ENCODE data around the gene ENHO.
A peak's percentile ranks its signal among the peaks of the same experiment; 100 is the strongest.
"Not testable (repeated sequence)": the region's sequence is repeated elsewhere in the genome, so short reads cannot be mapped to it uniquely, and the experiment has no call there.

ENHO gene

DNA sequence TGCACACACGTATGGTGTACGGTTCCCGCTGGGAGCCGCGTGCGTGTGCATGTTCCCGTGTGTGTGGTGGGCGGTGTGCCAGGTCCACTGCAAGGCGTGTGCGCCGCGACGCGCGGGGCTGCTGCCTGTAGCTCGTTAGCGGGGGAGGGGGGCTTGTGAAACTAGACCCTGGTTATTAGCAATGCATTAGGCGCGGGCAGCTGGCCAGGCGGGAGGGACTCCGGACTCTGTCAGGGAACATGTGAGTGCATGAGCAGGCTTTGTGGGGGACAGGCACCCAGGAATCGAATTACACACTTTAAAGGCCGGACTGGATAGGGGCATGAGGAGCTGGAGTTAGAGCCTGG is 32.2 kb upstream of the ENHO start:
- DNase-seq: peak; percentile 94

DNA sequence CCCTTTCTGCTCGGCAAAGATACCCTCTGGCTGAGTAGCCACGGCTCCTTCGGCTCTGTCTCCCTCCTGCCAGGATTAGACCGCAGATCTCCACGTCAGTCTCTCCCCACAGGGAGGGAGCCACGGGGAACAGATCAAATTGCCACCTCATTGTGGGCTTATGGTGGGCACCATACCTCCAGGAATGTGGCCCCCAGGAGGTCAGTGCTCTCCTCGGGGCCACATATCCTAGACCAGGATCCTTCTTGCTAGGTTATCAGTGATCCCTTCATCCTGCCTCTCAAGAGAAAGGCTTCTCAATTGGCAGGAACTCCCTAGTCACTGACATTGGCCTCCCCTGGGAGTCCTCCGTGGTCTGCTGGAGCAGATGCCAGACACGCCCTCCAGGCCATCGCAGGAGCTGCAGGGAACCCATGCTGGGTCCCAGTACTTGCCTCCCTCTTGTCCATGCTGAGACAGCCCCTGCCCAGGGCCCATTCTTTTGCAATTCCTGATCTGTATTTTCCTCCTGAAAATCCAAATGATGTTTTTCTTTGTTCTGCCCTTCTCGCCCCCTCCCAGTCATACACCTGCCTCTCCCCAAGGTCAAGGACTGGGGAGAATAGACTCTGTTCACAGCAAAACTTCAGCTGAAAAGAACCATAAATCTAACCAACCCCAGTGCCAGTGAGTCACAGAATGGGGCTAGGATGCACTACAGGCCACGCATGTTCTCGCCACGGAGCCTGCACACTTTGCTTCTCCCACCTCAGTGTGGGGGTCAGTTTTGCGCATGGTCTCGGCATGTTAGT is 31.6 kb upstream of the ENHO start:
- peak; percentile 91 for DNase-seq

DNA sequence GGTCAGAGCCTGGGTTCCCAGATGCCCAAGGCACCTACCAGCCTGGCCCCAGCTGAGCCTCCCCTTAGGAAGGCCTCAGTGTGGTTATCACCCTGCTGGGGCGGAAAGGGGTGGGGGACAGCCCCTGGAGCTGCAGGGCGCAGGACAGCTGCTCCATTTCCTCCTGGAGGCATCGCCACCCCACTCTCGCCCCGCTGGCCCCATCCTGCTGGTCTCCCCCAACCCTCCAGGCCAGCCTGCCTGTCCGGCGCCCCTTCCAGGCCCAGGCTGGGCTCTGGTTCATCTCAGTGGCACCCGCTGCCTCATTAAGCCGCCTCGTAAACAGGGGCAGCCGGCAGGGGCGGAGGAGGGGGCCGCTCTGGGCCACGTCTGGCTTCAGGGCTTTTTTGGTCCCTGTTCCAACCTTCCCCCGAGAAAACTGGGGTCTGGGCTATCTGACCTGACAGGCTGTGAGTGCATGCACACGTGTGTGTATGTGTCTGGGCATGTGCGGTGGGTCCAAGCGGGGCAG is 30.8 kb upstream of the ENHO start:
- no peak for DNase-seq

DNA sequence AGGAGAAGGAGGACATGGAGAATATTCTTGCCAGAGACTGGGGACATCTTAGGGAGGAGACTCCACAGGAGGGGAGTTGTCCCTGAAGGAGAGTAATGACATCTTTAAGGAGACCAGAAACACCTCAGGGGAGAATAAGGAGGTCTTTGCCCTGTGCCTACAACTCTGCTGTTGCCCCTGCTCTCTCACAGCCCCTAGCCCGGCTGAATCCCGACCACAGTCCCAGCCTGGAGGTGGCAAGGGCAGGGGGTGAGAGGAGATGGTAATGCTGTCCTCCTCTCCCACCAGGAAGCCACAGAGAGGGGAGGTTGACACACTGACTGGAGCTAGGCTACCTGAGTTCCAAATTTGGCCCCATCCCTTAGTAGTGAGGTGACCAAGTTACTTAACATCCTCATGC is 30.2 kb upstream of the ENHO start:
- DNase-seq: no peak

DNA sequence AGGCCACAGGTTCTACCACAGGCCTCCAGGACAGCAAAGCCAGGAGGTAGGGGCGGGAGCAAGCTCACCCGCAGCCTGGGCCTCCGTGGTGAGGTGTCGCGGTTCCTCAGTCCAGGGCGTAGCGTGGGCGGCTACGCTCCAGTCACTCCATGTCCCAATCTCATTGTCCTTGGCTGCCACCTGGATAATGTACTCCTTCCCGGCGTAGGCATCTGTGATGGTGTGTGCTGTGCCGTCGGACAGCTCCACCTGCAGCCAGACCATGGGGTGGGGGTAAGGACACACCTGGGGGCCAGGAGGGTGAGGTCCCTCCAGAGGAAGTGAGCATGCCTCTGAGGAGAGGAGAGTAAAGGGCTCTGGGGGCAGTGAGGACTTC is 29.8 kb upstream of the ENHO start:
- no peak for DNase-seq

DNA sequence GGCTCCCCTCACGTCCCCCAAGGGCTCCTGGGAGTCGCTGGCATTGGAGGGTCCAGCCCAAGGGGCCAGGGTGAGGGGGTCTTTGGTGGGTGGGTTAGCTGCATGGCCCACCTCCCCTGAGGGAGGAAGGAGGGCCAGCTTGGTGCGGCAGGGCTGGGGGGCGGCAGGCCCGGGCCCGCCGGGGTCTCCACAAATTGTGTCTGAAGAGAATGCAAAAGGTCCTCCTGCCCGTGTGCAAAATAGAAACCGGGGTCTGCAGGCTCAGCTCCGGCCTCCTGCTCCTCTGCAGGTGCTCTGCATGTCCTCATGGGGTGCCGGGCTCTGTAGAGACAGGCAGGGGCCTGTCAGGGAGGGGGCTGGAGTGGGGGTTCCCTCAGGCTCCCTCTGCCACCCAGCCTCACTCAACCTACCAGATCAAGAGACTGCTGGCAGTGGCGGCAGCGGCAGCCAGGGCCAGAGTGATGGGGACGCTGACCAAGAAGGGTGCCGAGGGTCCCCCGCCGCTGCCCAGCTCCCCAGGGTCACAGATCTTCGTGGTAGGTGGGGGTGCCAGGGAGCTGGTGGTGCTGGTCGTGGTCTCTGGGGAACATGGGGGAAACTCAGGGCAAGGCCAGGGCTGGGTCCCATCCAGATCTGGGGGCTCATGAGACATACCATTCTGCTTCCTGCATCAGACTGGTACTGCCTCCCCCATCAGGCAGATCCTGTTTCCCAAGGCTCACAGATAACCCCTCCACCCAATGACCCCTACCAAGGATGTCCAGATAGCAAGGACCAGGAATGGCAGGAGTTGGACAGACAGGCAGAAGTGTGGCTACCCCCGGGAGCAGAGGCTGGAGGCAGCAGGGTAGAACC is 29.2 kb upstream of the ENHO start:
- no peak for DNase-seq

DNA sequence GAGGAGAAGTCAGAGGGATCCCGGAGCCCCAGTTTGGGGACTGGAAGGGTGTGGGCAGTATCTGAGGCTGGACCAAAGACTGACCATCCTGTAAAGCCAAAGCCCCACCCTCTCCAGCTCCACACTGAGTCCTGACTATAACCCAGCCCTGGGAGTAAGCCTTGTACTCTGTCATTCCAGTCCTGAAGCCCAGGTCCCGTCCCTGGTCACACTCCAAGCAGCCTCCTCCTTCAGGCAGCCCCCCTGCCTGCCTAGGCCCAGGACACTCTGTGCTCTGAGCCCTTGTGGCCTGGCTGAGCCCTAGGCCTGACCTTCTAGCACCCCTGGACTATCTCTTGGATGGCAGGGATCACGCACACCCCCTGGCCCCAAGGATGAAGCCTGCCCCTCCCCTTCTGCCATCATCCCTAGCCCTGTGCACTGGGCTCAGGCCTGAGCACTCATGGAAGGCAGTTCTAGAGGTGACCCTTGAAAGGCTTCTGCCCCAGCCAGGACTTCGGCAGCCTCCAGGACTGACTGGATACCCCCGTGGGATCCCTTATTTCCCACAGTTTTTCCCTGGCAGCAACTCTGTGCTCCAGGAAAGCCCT is 28.0 kb upstream of the ENHO start:
- no peak for DNase-seq

DNA sequence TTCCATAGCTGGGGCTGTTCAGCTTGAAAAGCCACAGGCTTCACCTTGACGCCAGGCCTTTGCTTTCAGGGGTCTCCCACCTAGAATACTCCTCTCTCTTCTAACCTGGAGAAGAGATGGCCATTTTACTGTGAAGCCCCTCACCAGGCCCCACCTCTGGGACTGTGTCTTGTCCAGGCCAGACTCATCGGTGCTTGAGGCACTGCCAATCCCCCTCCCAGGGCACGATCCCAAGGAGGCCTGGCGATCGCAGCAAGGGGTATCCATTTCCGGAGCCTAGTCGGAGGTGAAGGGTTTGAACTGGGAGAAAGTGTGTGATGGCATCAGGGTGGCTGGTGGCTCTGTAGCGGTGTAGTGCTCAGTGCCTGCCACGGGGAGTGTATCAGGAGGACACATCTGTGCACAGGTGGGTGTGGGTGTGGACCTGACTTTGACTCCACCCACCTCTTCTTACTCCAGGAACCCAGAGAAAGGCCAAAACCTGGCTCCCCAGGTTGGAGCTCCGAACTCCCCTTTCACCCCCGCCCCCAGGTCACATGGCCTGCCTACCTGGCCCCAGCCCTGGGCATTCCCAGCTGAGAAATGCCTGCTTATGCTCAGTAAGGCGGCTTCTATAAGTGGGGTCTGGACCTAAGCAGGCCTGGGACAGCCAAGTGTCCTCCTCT is 27.4 kb upstream of the ENHO start:
- no peak for DNase-seq

DNA sequence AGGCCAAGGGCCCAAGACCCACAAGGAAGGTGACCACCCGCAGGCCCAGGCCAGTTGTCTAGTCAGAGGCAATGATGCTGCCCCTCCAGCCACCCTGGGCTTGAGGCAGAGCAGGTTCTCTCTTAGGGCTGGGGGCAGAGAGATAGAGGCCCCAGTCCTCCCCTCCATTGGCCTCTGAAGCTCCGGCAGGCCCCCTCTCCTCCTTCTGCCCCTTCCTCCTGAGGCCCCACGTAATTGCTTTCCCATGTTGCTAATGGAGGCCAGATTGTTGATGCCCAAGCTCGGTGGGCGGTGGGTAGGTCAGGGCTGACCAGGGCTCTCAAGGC is 26.6 kb upstream of the ENHO start:
- no peak for DNase-seq

DNA sequence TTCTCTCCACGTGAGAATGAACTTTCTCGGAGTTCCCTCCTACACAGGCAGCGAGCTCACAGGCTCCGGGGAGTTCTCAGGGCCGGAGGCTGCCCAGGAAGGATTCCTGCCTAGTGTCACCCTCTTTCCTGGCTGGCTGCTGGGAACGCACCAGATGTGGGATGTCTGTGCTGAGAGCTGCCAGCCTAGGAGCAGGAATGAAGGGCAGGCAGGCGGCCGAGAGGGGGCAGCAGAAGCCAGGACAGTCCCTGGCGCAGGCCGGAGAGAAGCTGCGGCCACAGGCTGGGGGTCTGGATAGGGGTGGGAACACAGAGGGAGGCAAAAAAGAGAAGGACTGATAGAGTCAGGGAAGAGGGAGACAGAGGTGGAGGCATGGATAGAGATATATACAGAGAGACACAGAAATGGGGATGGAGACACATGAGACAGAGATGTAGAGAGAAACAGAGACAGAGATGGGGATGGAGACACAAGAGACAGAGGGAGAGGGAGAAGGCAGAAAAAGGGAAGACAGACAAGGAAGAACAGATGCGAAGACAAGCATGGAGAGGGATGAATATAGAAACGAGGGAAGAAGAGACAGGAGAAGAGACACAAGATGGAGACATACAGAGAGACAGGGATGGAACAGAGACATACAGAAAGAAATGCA is 25.3 kb upstream of the ENHO start:
- peak; percentile 47 for DNase-seq

DNA sequence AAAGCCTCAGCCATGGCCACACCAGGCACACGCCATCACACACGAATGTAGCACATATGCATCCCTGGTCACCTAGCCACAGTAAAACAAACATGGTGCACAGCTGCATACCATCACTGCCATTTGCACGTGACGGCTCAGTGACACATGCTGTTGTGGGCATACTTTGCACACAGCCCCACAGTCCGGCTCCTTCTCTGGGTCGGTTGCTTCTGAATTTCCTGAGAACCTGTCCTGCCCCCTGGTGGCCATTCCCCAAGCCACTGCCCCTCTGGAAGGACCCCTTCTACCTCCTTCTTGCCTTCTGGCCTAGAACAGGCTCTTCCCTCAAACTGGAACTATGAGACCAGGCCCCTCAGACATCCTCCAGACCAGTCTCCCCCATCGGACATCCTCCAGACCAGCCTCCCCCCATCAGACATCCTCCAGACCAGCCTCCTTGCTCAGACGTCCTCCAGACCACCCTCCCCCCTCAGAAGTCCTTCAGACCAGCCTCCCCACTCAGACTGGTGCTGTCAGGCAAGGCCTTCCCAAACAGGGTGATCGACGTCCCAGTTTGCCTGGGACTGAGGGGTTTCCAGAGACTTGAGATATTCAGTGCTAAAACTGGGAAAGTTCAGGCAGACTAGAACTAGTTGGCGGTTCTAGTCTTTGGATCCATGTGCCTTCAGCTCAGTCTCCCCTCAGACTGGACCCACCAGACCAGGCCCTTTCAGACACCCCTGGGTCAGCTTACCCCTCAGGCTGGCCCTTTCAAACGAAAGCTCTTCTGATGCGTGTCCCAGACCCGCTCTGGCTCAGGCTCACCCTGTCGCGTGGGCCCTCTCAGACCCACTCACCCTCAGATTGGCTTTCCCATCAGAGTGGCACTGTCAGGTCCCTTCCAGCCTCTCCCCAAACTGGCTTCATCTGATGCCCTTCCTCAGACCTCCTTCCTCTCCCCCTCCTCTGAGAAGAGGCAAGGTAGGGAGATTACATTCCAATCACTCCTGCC is 24.3 kb upstream of the ENHO start:
- peak; percentile 64 for DNase-seq

DNA sequence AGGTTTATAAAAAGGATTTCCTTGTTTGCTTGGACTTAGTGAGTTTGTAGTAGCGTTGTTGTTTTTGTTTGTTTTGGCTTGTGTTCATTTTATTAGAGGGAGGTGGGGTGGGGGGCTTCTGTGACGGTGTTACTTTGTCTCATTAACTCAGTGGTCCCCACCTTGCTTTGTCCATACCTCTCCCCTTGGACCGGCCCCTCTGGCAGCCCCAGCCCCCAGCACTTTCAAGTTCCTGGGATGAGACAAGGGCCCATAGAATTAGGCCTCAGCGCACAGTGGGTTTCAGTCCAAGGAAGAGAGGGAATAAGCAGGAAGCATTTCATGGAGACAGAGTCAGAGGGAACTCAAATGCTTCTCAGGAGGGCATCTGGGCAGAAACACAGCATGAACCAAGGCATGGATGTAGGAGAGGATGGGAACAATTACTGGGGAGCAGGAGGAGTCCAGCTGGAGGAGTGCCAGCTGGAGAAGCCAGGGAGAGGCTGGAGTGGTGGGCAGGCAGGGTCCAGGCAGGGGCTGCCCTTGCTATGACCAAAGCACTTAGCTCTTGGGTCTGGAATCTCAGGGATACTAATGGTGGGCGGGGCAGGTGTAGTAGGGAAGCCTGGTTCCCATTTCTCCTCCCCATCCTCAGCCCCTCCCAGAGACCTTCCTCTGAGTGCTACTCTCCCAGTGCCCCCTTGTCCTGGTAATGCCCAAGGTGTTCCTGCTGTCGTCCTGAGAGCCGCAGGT is 23.5 kb upstream of the ENHO start:
- DNase-seq: no peak

DNA sequence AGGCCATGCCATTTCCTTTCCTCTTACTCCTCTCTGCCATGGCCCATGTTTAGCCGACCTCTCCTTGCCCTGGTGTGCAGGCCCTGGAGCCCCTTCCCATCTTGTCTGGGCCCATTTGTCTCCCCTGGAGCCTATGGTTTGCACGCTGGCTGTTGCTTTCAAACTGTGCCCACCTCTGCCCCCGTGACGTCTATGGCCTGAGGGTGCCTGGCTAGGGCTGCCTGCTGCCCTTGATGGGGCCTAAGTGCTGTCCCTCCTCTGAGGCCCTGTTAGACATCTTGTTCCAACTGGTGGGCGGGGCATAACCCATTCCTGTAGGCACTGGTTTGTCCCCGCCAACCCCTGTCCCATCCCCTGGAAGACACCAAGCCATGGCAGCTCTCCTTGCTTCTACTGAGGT is 22.7 kb upstream of the ENHO start:
- no peak for DNase-seq

DNA sequence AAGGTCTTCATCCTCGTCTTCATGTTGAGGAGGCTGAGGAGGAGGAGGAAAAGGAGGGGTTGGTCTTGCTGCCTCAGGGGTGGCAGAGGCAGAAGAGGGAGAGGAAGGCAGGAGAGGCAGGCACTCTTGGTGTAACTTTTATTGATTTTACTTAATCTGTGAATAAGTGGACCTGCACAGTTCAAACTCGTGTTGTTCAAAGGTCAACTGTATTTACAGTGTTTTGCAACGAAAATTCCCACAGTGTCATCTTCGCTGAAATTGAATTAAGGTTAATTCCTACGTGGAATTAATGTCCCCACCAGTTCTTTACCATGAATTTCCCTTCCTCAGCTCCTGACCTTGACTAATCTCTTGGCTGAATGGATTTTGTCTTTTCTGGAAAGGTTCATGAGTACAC is 21.2 kb upstream of the ENHO start:
- DNase-seq: no peak

DNA sequence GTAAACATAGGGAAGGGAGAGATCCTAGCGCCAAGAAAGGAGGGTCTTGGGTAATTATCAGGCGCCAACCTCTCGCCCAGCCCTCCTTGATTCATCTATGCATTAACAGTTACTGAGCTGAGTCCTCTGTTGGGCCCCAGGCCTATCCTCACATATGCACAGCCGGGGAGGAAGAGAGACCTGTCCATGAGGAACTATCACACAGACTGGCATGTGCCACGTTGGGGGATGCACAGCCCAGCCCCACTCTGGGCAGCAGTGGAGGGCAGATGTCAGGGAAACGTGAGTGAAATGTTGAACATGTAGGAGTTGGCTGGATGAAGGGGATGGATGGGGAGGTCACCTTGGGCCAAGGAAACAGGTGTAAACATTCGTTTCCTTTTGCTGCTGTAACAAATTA is 18.8 kb upstream of the ENHO start:
- DNase-seq: no peak

DNA sequence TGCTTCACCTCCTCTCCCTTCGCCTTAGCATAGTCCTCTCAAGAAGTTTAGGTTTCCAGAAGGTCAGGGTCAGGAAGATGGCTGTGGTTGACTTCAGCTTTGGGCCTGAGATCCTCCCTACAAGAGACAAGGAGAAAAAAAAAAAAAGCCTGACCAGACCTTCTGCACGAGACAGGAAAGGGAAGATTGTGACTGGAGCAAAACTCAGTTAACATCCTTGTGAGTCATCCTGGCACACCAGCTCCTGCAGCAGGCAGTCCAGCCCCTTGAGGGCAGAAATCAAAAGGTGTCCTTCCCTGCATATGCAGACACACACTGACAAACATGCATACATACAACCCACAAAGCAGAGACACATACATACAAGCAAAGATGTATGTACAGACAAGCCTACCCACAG is 18.0 kb upstream of the ENHO start:
- no peak for DNase-seq

DNA sequence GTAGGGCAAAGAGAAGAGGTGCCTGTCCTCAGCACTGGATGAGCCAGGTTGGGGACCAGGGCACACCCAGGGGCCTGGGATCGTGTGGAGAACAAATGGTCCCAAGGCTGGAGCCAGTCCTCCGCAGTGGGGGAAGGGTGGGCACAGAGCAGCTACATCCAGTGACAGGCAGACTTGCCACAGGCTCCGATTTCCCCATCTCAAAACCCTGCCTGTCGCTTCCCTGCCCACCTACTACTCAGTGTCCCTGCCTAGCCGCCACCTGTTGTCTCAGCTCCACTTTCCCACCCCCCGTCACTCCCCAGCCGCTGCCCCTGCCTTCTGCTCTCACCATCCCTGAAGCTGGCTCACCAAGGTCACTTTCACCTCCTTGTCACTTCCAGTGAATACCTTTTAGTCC is 13.9 kb upstream of the ENHO start:
- no peak for DNase-seq

DNA sequence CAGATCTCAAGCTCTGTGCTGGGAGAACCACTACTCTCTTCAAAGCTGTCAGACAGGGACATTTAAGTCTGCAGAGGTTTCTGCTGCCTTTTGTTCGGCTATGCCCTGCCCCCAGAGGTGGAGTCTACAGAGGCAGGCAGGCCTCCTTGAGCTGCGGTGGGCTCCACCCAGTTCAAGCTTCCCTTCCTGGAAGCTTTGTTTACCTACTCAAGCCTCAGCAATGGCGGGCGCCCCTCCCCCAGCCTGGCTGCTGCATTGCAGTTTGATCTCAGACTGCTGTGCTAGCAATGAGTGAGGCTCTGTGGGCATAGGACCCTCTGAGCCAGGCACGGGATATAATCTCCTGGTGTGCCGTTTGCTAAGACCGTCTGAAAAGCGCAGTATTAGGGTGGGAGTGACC is 9.3 kb upstream of the ENHO start:
- not testable (repeated sequence) for DNase-seq

DNA sequence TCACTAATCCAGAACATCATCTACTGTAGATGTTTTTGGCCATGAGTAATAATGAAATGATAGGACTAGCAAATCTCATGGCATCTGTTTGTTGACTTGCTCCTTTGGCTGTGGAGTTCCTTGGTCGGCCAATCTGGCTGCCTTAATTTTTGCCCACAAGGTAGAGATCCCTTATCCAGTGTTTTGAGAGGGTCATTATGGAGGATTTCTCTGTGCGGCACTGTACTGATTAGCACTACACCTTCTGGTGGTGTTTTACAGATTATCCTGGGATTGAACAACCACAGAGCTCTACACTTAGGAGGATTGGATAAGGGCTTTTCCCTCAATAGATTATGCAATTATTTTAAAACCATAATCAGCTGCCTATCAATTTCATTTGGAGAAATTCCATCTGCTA is 3.2 kb upstream of the ENHO start:
- no peak for DNase-seq

DNA sequence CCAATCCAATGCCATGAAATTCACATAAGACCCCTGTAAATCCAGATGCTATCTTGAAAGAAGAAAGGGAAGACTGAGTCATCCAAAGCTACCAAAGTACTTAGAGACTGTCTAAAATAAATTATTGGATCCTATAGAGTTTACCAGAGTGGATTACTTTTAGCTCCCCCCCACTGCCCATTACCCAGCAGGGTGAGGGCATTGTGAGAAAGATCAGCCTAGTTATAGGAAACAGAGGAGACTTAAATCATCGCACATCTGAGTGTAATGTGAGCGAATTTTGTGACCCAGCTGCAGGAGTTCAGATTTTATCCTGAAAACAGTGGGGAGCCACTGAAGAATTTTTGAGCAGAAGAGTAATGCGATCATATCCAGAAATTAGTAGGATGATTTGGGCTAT is 1.6 kb upstream of the ENHO start:
- no peak for DNase-seq
